B cell (primary cell): ENCODE measurements around the gene CAPN9.

Experiments used
- CTCF ChIP-seq: fragments of 200-600 bp; IDR thresholded peaks from one replicate; pipeline ENCODE4 v1.8.0; 2022; ENCODE audit warnings: antibody characterized with exemption, mild to moderate bottlenecking
- EZH2 ChIP-seq: IDR thresholded peaks from 2 replicates; pipeline ENCODE4 v1.6.1; 2012; ENCODE audit warnings: borderline replicate concordance, low read depth, mild to moderate bottlenecking, moderate library complexity, low read length; ENCODE audit not compliant: insufficient read depth, poor library complexity, severe bottlenecking

GRCh38 chr1:230709619-230710542 lies 37.3 kb upstream of the CAPN9 start:
- TF ChIP-seq EZH2 (no peak), CTCF (no peak)
